ENCODE data around the gene ZNF335.

GRCh38 chr20:45957021-45957941 lies 14.7 kb downstream of the ZNF335 start:
- TF ChIP-seq CTCF (IDR thresholded peaks at IDR 0.05) = no peak
- TF ChIP-seq POLR2A (IDR thresholded peaks at IDR 0.05) = no peak
- no peak for TF ChIP-seq POLR2AphosphoS5 (IDR thresholded peaks at IDR 0.05)
